GM12872 (cell line): ENCODE results near the gene POLR2E.

Experiments used
- TF ChIP-seq, protein P1 (sequence below): IDR thresholded peaks from 3 replicates; pipeline ENCODE4 v1.5.1; 2011; ENCODE audit warnings: low read depth, mild to moderate bottlenecking, low read length, moderate library complexity; ENCODE audit not compliant: insufficient read depth

POLR2E gene

GRCh38 chr19:1116726-1117581, 21.8 kb upstream of the POLR2E start:
- TF ChIP-seq, protein P1, sequence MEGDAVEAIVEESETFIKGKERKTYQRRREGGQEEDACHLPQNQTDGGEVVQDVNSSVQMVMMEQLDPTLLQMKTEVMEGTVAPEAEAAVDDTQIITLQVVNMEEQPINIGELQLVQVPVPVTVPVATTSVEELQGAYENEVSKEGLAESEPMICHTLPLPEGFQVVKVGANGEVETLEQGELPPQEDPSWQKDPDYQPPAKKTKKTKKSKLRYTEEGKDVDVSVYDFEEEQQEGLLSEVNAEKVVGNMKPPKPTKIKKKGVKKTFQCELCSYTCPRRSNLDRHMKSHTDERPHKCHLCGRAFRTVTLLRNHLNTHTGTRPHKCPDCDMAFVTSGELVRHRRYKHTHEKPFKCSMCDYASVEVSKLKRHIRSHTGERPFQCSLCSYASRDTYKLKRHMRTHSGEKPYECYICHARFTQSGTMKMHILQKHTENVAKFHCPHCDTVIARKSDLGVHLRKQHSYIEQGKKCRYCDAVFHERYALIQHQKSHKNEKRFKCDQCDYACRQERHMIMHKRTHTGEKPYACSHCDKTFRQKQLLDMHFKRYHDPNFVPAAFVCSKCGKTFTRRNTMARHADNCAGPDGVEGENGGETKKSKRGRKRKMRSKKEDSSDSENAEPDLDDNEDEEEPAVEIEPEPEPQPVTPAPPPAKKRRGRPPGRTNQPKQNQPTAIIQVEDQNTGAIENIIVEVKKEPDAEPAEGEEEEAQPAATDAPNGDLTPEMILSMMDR, result no peak

DNA sequence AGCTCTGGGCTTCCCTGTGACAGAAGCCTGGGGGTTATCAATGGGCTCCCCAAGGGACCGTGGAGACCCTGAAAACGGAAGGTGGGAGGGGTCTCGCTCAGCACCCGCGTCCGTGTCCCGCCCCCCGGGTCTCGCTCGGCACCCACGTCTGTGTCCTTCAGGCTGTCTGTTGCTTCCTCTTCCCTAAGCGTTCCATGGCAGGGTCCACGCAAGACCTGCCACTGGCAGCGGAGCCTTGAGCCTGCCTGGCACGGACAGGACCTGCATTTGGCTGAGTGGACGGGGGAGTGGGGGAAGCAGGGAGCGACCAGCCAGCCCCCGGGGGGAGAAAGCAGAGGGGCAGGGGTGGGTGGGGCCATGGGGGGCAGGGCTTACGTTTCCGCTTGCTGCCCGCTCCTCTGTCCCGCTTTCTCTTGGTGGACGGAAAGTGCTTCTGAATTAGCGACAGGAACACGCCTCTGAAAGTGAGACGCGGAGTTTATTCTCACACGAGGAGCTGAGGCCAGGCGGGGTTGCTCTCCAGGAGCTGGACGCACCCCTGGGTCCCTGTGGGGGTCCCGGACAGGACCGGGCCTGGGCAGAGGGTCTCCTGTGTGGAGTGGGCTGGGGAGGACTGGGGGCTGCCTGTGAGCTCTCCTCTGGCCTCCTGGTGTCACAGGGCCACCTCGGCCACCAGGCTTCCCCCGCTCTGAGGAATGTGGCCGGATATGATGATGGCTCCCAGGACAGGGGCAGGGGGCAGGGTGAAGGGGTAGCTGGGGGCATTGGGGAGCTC, 20.7 kb upstream of the POLR2E start:
- TF ChIP-seq, protein P1, result no peak

- TF ChIP-seq, protein P1, result no peak
These were observed 18.9 kb upstream of the POLR2E start for GRCh38 chr19:1113986-1114483.

- TF ChIP-seq, protein P1, result peak; percentile 89
These were observed 18.1 kb upstream of the POLR2E start for GRCh38 chr19:1113030-1113985.

DNA sequence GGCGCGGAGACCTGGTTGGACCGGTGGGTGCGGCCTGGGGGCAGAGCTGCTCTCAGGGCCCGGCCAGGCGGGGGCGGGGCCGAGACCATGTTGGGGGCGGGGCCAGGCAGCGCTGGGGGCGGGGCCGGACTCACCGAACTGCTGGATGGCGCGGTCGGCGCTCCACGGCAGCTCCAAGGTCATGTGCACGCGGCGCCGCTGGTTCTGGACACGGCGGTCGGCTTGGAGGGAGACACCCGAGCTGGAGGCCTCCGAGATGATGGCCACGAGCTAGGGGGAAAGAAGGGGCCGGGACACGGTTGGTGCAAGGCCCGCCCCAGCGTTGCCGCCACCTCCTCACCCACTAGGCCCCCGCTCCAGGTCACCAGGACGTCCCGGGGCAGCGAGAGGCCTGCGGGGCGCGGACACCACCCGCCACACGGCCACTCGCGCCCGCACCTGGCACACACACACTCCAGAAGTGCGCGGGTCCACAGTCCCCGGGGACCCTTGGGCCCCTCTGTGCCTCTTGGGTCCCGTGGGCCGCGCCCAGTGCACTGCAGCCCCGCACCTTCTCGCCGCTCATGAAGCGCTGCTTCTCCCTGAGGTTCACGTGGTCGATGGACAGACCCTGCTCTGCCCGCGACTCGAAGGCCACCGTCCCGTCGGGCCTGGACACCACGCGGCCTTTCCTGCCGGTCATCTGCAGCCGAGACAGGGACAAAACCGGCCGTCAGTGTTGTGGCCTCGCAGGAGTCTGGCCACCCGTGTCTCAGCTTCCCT, 17.3 kb upstream of the POLR2E start:
- TF ChIP-seq, protein P1, result no peak

DNA sequence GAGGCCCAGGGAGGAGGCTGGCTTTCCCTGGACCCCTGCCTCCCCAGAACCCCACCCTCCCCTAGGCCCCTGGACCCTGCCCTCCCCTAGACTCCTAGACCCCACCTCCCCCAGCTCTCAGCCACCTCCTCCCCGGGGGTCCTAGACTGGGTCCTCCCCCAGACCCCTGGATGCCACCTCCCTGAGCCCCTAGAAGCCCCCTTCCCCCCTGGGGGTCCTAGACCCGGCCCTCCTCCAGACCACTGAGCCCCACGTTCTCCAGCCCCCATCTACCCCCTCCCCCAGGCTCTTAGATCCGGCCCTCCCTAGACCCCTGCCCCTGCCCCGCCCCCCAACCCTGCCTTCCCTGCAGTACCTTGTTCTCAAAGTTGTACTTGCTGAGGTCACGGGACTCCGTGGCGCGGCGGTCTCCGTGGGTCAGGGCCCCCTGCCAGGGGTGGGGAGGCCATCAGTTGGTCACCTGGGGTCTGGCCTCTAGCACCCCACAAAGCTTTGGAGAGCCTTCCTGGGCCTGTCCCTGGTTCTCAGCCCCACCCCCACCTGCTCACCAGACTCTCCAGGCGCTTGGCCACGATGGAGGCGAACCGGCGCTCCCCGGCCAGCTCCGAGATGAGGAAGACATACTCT, 16.6 kb upstream of the POLR2E start:
- TF ChIP-seq, protein P1, result no peak
